CD4-positive, alpha-beta memory T cell (primary cell): ENCODE measurements around the gene GCDH. TPM values are rescaled to one million over a fixed set of nuclear protein-coding genes. Genes with fewer than 3 reads are reported as not detected.

Experiments used
- CTCF ChIA-PET: fragments of 350-600 bp; sonication (Branson Sonifier 250); formaldehyde crosslinking; loops from one replicate; lab custom pipeline; 2021; ENCODE audit warnings: inconsistent platforms; ENCODE audit not compliant: partially characterized antibody; lab: Charles Lee
- POLR2A ChIA-PET: fragments of 350-600 bp; sonication (Branson Sonifier 250); formaldehyde crosslinking; loops from one replicate; lab custom pipeline; 2021; ENCODE audit not compliant: partially characterized antibody; lab: Charles Lee
- DNase-seq, 5 donors: peaks; one replicate each; pipeline versions ENCODE4 v3.0.0 to v3.0.0-alpha.2; 2020 to 2022; ENCODE audit warnings: mixed read lengths in 1 of 5
- H3K27ac ChIP-seq: one replicate; pipeline ENCODE4 v1.7.0; 2013; ENCODE audit warnings: low read depth, low read length
- H3K27me3 ChIP-seq: 2 replicates; pipeline ENCODE4 v1.7.0; 2013; ENCODE audit warnings: mild to moderate bottlenecking, low read length, moderate library complexity; ENCODE audit not compliant: insufficient read depth
- H3K36me3 ChIP-seq: 2 replicates; pipeline ENCODE4 v1.7.0; 2013; ENCODE audit warnings: mild to moderate bottlenecking, low read length, moderate library complexity; ENCODE audit not compliant: insufficient read depth
- H3K4me1 ChIP-seq: 2 replicates; pipeline ENCODE4 v1.7.0; 2013; ENCODE audit warnings: mild to moderate bottlenecking, low read length, moderate library complexity; ENCODE audit not compliant: insufficient read depth
- H3K4me3 ChIP-seq, 2 donors: one replicate each; pipeline ENCODE4 v1.7.0; 2013; ENCODE audit warnings: low read length in 2 of 2, mild to moderate bottlenecking in 1 of 2
- H3K9me3 ChIP-seq, 2 donors: one replicate each; pipeline ENCODE4 v1.7.0; 2013; ENCODE audit warnings: low read length in 2 of 2, control low read depth in 1 of 2; ENCODE audit not compliant: control insufficient read depth in 1 of 2
- H3K27ac Mint-ChIP-seq, 7 donors: one replicate each; pipeline ENCODE4 v1.8.0; 2020 to 2021; ENCODE audit warnings: mixed read lengths in 7 of 7, mild to moderate bottlenecking in 6 of 7, inconsistent platforms in 3 of 7, moderate library complexity in 3 of 7
- H3K27me3 Mint-ChIP-seq, 2 donors: one replicate each; pipeline ENCODE4 v1.8.0; 2020 to 2021; ENCODE audit warnings: mixed read lengths in 2 of 2
- H3K36me3 Mint-ChIP-seq, 2 donors: one replicate each; pipeline ENCODE4 v1.8.0; 2020 to 2021; ENCODE audit warnings: mixed read lengths in 2 of 2, inconsistent platforms in 1 of 2, mild to moderate bottlenecking in 1 of 2
- H3K4me1 Mint-ChIP-seq, 4 donors: one replicate each; pipeline ENCODE4 v1.8.0; 2020 to 2021; ENCODE audit warnings: mixed read lengths in 4 of 4, mild to moderate bottlenecking in 1 of 4
- H3K4me3 Mint-ChIP-seq, 8 donors: one replicate each; pipeline ENCODE4 v1.8.0; 2020 to 2021; ENCODE audit warnings: mixed read lengths in 8 of 8, mild to moderate bottlenecking in 7 of 8, moderate library complexity in 6 of 8, inconsistent platforms in 3 of 8
- H3K9me3 Mint-ChIP-seq, 8 donors: one replicate each; pipeline ENCODE4 v1.8.0; 2020 to 2021; ENCODE audit warnings: mixed read lengths in 8 of 8, mild to moderate bottlenecking in 5 of 8, inconsistent platforms in 3 of 8, moderate library complexity in 1 of 8
- intact Hi-C: fragments of 100-400 bp; cut with micrococcal nuclease; formaldehyde crosslinking; loops from one replicate; pipeline ENCODE4 v1.15.1; 2023
- polyA plus RNA-seq, 2 donors: library from polyadenylated mRNA; unstranded; fragments of 300-500 nt; fragmentation: Illumina TruSeq; gene quantifications; one replicate each; pipeline ENCODE4 v1.2.3, GENCODE V29; 2021
- total RNA-seq, 2 experiments: library from RNA; stranded (reverse); gene quantifications; one replicate each; pipeline ENCODE4 v1.2.3, GENCODE V29; 2021

GCDH gene
- total and polyA plus RNA-seq, 4 experiments from 2014 or later: 16.5 to 66.1 (median 45.7) TPM

DNA sequence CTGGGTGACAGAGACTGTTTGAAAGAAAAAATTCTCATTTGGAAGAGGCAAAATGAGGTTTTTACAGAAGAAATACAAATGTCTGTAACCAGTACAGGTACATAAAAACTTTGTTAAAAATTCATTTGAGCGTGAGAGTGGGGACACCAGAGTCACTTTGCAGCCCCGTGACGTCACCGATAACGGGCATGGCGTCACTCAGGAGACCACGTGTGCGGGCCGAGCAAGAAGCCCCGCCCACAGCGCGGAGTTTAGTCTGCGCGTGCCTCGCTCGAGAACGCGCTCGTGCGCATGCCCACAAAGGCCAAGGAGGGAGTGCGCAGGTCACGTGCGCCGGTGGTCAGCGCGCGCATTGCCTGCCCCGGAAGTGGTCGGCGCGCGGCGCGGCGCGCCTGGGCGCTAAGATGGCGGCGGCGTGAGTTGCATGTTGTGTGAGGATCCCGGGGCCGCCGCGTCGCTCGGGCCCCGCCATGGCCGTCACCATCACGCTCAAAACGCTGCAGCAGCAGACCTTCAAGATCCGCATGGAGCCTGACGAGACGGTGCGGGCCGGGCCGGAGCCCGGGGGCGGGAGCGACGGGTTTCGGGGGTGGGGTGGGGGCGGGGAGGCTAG, 54.6 kb downstream of the GCDH start, which contains the start of gene RAD23A:
Gene RAD23A, plus strand, starts transcription at position 384 of the 613 bp plus-strand sequence. Its CDS starts 87 bp downstream, at position 471.
- POLR2A ChIA-PET: interaction anchor here (0.9 to 2.7 kb wide), 4 partner anchors 8 to 31 kb away, joined by 4 to 13 read pairs (median 5); partner anchors contain the start of gene FARSA
- intact Hi-C loops: loop anchor here (1.0 to 5.0 kb wide), 4 partner anchors 12 to 153 kb away; partner anchors contain the start of genes FARSA, GADD45GIP1, JUNB and SYCE2
- Histone ChIP-seq H3K27ac (peak within 1 kb of the TSS; percentile 78), H3K4me1 (peaks cover 32% of the 10 kb centered on the region), H3K36me3 (peaks cover 67% of the 10 kb centered on the region), H3K9me3 (no peaks in the 10 kb centered on the region), H3K27me3 (no peaks in the 10 kb centered on the region), H3K4me3 (peak within 1 kb of the TSS in 1 of 2 donors; percentile 64)
- Mint-ChIP-seq H3K36me3 (peaks cover 38 to 71% of the 10 kb centered on the region in 2 donors), H3K4me3 (peak within 1 kb of the TSS; percentile 87 to 96 (median 90)), H3K27me3 (peaks cover 0 to 2% of the 10 kb centered on the region in 2 donors), H3K27ac (peak within 1 kb of the TSS; percentile 96 to 99 (median 97)), H3K9me3 (peaks cover 0 to 3% (median 0%) of the 10 kb centered on the region in 8 donors), H3K4me1 (peaks cover 15 to 57% (median 30%) of the 10 kb centered on the region in 4 donors)
- peak; percentile 97 to 98 (median 98) for DNase-seq
- CTCF ChIA-PET: interaction anchor here (0.8 to 1.3 kb wide), 2 partner anchors 20 to 60 kb away, joined by 3 to 5 read pairs; no protein-coding TSS in a partner anchor

DNA sequence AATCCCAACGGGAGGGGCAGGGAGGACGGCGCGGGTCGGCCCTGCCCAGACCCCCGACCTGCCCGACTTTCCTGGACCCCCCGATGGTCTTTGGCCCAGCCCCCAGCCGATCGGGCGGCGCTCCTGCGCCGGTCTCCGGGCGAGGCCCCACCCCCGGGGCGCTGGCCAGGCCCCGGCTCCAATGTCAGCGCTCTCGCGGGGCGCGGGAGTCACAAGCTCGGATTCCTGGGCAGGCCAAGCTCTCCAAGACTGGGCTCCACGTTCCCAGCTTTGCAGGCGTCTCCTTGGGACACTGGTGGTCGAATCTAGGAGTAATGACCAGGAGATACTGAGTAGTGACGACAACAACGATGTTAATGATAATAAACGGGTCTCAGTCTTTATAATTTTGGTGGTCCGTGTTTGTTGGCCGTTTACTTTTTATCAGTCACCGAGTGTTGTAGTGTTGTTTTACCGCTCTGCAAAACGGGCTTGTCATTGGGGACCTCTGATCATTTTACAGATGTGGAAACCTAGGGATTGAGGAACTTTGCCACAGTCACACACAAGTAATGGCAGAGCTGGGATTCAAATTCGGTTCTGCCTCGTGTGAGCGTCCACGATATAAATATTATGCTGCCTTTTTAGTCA, 55.2 kb downstream of the GCDH start:
- CTCF ChIA-PET: interaction anchor here (0.8 to 1.3 kb wide), 2 partner anchors 20 to 61 kb away, joined by 3 to 5 read pairs; no protein-coding TSS in a partner anchor

DNA sequence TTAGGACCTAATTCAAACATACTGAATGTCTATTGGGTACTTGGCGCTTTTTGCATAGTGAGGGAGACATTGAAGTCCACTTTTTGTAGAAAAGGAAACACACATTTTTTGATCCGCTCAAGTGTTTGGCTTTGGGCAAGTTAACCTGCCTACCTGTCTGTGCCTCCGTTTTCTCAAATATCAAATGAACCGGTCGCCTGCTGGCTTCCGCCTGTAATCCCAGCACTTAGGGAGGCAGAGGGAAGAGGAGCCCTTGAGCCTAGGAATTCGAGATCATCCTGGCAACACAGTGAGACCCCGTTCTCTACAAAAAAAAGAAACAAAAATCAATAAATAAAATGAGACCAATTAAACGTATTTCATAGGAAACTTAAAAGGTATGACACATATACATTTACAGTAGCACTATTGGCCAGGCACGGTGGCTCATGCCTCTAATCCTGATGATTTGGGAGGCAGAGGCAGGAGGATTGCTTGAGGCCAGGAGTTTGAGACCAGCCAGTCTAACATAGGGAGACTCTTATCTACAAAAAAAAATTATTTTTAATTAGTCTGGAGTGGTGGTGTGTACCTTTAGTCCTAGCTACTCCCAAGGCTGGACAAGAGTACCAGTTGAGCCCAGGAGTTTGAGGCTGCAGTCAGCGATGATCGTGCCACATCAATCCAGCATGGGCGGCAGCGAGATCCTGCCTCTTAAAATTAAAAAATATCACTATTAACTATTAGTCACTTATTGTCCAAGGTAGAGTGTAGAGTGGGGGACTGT, 56.0 kb downstream of the GCDH start:
- H3K36me3 Mint-ChIP-seq: peaks cover 44 to 73% of the 10 kb centered on the region in 2 donors
- peak overlapping the region; percentile 83 to 99 (median 94) for H3K27ac Mint-ChIP-seq
- H3K27ac ChIP-seq: peak overlapping the region; percentile 78
- H3K27me3 Mint-ChIP-seq: peaks cover 0 to 2% of the 10 kb centered on the region in 2 donors
- intact Hi-C loops: loop anchor here (5.0 kb wide), 1 partner anchor 155 kb away; the partner anchor contains the start of gene JUNB
- ChIA-PET CTCF (interaction anchor here (0.8 to 1.5 kb wide), 3 partner anchors 18 to 62 kb away, joined by 3 to 7 read pairs (median 5); no protein-coding TSS in a partner anchor), POLR2A (interaction anchor here (0.6 to 2.7 kb wide), 8 partner anchors 9 to 156 kb away, joined by 3 to 13 read pairs (median 5); partner anchors contain the start of genes CALR, FARSA, GADD45GIP1 and JUNB)
- H3K4me3 Mint-ChIP-seq: peak overlapping the region; percentile 79 to 91 (median 86)
- peaks cover 14 to 52% (median 27%) of the 10 kb centered on the region in 4 donors for H3K4me1 Mint-ChIP-seq
- no peaks in the 10 kb centered on the region for H3K9me3 ChIP-seq
- H3K9me3 Mint-ChIP-seq: peaks cover 0 to 3% (median 0%) of the 10 kb centered on the region in 8 donors
- peaks cover 25% of the 10 kb centered on the region for H3K4me1 ChIP-seq
- no peak for DNase-seq
- peaks cover 57% of the 10 kb centered on the region for H3K36me3 ChIP-seq
- H3K4me3 ChIP-seq: peak overlapping the region in 1 of 2 donors; percentile 64
- no peaks in the 10 kb centered on the region for H3K27me3 ChIP-seq

More for the DNA sequence above, 55.2 kb downstream of the GCDH start:
- Mint-ChIP-seq H3K27ac (peak overlapping the region; percentile 83 to 99 (median 96)), H3K4me1 (peaks cover 14 to 52% (median 27%) of the 10 kb centered on the region in 4 donors), H3K27me3 (peaks cover 0 to 2% of the 10 kb centered on the region in 2 donors), H3K9me3 (peaks cover 0 to 3% (median 0%) of the 10 kb centered on the region in 8 donors), H3K36me3 (peaks cover 37 to 69% of the 10 kb centered on the region in 2 donors), H3K4me3 (peak overlapping the region; percentile 79 to 91 (median 86))
- peak in 1 of 5 donors; percentile 43 for DNase-seq
- peak overlapping the region in 1 of 2 donors; percentile 64 for H3K4me3 ChIP-seq
- peak overlapping the region; percentile 78 for H3K27ac ChIP-seq
- intact Hi-C loops: loop anchor here (5.0 kb wide), 1 partner anchor 154 kb away; the partner anchor contains the start of gene JUNB
- H3K36me3 ChIP-seq: peaks cover 61% of the 10 kb centered on the region
- no peaks in the 10 kb centered on the region for H3K27me3 ChIP-seq
- H3K4me1 ChIP-seq: peaks cover 25% of the 10 kb centered on the region
- POLR2A ChIA-PET: interaction anchor here (0.6 to 2.7 kb wide), 5 partner anchors 8 to 32 kb away, joined by 3 to 13 read pairs (median 4); partner anchors contain the start of genes FARSA and GADD45GIP1
- H3K9me3 ChIP-seq: no peaks in the 10 kb centered on the region

DNA sequence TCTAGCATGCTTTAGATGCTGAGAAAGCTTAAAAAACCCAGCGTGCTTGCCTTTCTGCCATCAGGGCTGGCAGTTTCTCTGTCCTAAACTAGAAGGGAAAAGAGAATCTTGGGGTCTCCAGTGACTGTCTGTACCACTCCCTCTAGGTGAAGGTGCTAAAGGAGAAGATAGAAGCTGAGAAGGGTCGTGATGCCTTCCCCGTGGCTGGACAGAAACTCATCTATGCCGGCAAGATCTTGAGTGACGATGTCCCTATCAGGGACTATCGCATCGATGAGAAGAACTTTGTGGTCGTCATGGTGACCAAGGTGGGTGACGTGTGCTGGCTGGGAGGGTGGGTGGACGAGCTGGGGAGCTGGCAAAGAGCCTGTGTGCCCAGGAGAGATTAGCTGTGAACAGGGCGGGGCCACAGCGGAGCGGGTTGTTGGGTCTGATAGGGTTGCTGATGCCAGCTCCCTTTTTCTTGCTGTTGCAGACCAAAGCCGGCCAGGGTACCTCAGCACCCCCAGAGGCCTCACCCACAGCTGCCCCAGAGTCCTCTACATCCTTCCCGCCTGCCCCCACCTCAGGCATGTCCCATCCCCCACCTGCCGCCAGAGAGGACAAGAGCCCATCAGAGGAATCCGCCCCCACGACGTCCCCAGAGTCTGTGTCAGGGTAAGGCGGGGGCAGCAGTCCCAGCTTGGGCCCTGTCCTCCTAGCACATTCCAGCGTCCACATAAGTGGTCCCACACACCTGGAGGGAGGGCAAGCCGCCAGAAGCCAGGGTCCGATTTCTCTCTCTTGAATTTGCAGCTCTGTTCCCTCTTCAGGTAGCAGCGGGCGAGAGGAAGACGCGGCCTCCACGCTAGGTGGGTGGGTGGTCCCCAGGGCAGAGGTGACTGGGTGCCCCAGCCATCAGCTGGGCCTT, 57.0 kb downstream of the GCDH start:
- Mint-ChIP-seq H3K4me1 (peaks cover 12 to 46% (median 22%) of the 10 kb centered on the region in 4 donors), H3K27ac (peak overlapping the region; percentile 10 to 99 (median 70)), H3K4me3 (peak overlapping the region in 5 of 8 donors; percentile 13 to 26 (median 18)), H3K36me3 (peaks cover 36 to 72% of the 10 kb centered on the region in 2 donors), H3K27me3 (peaks cover 0 to 2% of the 10 kb centered on the region in 2 donors), H3K9me3 (peaks cover 0 to 3% (median 0%) of the 10 kb centered on the region in 8 donors)
- ChIA-PET CTCF (interaction anchor here (1.5 kb wide), 1 partner anchor 17 kb away, joined by 7 read pairs; no protein-coding TSS in a partner anchor), POLR2A (interaction anchor here (0.9 to 2.7 kb wide), 6 partner anchors 8 to 157 kb away, joined by 3 to 13 read pairs (median 5); partner anchors contain the start of genes CALR, FARSA, GADD45GIP1 and GCDH)
- H3K4me1 ChIP-seq: peaks cover 25% of the 10 kb centered on the region
- H3K27me3 ChIP-seq: no peaks in the 10 kb centered on the region
- DNase-seq: peak in 1 of 5 donors; percentile 38
- H3K36me3 ChIP-seq: peaks cover 50% of the 10 kb centered on the region
- peak overlapping the region; percentile 0 for H3K27ac ChIP-seq
- H3K9me3 ChIP-seq: no peaks in the 10 kb centered on the region
- H3K4me3 ChIP-seq: no peak overlapping the region
- intact Hi-C loops: loop anchor here (5.0 kb wide), 1 partner anchor 156 kb away; the partner anchor contains the start of gene JUNB

DNA sequence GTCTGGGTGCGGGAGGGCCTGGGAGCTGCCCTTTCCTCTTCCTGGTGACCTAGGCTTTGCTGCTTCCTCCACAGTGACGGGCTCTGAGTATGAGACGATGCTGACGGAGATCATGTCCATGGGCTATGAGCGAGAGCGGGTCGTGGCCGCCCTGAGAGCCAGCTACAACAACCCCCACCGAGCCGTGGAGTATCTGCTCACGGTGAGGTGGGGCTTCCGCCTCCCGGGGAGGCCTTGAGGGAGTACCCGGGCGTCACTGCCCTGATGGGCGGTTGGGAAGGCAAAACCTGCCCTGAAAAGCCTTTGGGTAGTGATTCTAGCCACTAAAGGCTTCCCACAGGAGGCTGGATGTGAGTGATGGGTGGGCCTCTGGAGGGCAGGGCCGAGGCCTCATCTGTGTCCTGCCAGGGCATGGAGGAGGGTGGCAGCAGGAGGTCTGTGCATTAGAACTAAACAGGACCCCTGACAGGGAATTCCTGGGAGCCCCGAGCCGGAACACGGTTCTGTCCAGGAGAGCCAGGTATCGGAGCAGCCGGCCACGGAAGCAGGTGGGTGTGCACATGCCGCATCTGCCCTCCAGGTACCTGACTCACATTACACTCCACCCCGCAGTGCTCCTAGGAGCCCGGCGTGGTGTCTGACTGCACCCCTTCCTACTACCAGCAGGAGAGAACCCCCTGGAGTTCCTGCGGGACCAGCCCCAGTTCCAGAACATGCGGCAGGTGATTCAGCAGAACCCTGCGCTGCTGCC, 57.8 kb downstream of the GCDH start:
- Histone ChIP-seq H3K36me3 (peaks cover 49% of the 10 kb centered on the region), H3K9me3 (no peaks in the 10 kb centered on the region), H3K4me1 (peaks cover 25% of the 10 kb centered on the region), H3K27ac (no peak overlapping the region), H3K4me3 (no peak overlapping the region), H3K27me3 (no peaks in the 10 kb centered on the region)
- POLR2A ChIA-PET: interaction anchor here (0.9 to 2.0 kb wide), 6 partner anchors 7 to 158 kb away, joined by 3 to 12 read pairs (median 6); partner anchors contain the start of genes CALR, FARSA, GADD45GIP1 and JUNB
- peaks cover 0 to 3% (median 0%) of the 10 kb centered on the region in 8 donors for H3K9me3 Mint-ChIP-seq
- peaks cover 30 to 71% of the 10 kb centered on the region in 2 donors for H3K36me3 Mint-ChIP-seq
- intact Hi-C loops: loop anchor here (5.0 kb wide), 1 partner anchor 156 kb away; the partner anchor contains the start of gene JUNB
- CTCF ChIA-PET: interaction anchor here (0.8 to 1.5 kb wide), 2 partner anchors 16 to 17 kb away, joined by 5 to 7 read pairs; no protein-coding TSS in a partner anchor
- peaks cover 0 to 2% of the 10 kb centered on the region in 2 donors for H3K27me3 Mint-ChIP-seq
- H3K4me3 Mint-ChIP-seq: peak overlapping the region in 2 of 8 donors; percentile 4 to 40
- H3K4me1 Mint-ChIP-seq: peaks cover 9 to 39% (median 16%) of the 10 kb centered on the region in 4 donors
- H3K27ac Mint-ChIP-seq: peak overlapping the region in 4 of 7 donors; percentile 29 to 99 (median 60)
- DNase-seq: peak in 1 of 5 donors; percentile 28
